SK-N-MC (cell line): ENCODE measurements around the gene BMP10.

Experiments
- EZH2 ChIP-seq: fragments of 200-600 bp; sonication (generic); IDR thresholded peaks from one replicate; pipeline ENCODE4 v1.6.1; 2017; ENCODE audit warnings: antibody characterized with exemption
- FOXP2 ChIP-seq: optimal IDR thresholded peaks from 2 replicates; pipeline ENCODE3; 2011; ENCODE audit warnings: mild to moderate bottlenecking, moderate library complexity; ENCODE audit not compliant: insufficient read depth; ENCODE audit errors: extremely low read length, control extremely low read depth
- POLR2AphosphoS5 ChIP-seq: IDR thresholded peaks from 2 replicates; pipeline ENCODE4 v1.6.1; 2012; ENCODE audit warnings: mild to moderate bottlenecking, low read depth, low read length, borderline replicate concordance

DNA sequence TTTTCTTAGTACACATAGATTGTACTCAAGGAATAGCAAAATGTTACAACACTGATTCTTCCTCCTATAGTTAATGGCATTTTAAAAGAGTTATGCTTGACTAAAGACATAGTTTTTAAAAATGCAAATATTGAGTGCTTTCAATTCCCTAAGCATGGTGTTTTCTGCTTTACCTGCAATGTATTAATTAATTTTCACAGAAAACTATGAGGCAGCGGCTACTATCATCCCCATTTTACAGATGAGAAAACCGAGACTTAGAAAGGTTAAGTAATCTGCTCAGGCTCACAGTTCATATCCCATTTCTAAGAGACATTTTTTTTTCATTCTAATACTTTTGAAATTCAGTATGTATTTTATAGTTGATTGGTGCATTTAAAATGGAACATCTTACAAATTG is 38.0 kb downstream of the BMP10 start:
- TF ChIP-seq EZH2 (no peak), POLR2AphosphoS5 (no peak), FOXP2 (no peak)
